Smooth muscle cell (in vitro differentiated cells): ENCODE results near the gene VAMP4. TPM values are rescaled to one million over a fixed set of nuclear protein-coding genes. Genes with fewer than 3 reads are reported as not detected.

Experiments
- DNase-seq: peaks from one replicate; lab custom pipeline; 2025; ENCODE audit not compliant: unreplicated experiment; lab: John Stamatoyannopoulos, UW
- H2AFZ ChIP-seq: fragments of 200-600 bp; sonication (generic); 2 replicates; pipeline ENCODE4 v1.6.0; 2016; ENCODE audit warnings: antibody characterized with exemption, low read depth, mild to moderate bottlenecking
- H3F3A ChIP-seq: fragments of 200-600 bp; sonication (generic); 2 replicates; pipeline ENCODE4 v1.6.0; 2017; ENCODE audit warnings: antibody characterized with exemption, low read depth
- H3K27ac ChIP-seq: fragments of 200-600 bp; sonication (generic); 2 replicates; pipeline ENCODE4 v1.5.1; 2016; ENCODE audit warnings: low read depth, mild to moderate bottlenecking
- H3K27me3 ChIP-seq: fragments of 200-600 bp; sonication (generic); 2 replicates; pipeline ENCODE4 v1.6.1; 2016; ENCODE audit warnings: low read depth, mild to moderate bottlenecking
- H3K36me3 ChIP-seq: fragments of 200-600 bp; sonication (generic); 2 replicates; pipeline ENCODE4 v1.5.1; 2016; ENCODE audit warnings: low read depth
- H3K4me1 ChIP-seq: fragments of 200-600 bp; sonication (generic); 2 replicates; pipeline ENCODE4 v1.5.1; 2016; ENCODE audit warnings: low read depth
- H3K4me2 ChIP-seq: fragments of 200-600 bp; sonication (generic); 2 replicates; pipeline ENCODE4 v1.6.0; 2016; ENCODE audit warnings: mild to moderate bottlenecking
- H3K4me3 ChIP-seq: fragments of 200-600 bp; sonication (generic); 2 replicates; pipeline ENCODE4 v1.5.1; 2016; ENCODE audit warnings: mild to moderate bottlenecking
- H3K79me2 ChIP-seq: fragments of 200-600 bp; sonication (generic); 2 replicates; pipeline ENCODE4 v1.6.0; 2016; ENCODE audit warnings: low read depth, mild to moderate bottlenecking
- H3K9ac ChIP-seq: fragments of 200-600 bp; sonication (generic); 2 replicates; pipeline ENCODE4 v1.6.0; 2016; ENCODE audit warnings: low read depth
- H3K9me3 ChIP-seq: fragments of 200-600 bp; sonication (generic); replicated peaks from 2 replicates; pipeline ENCODE4 v1.5.1; 2016; ENCODE audit warnings: low read depth
- H4K20me1 ChIP-seq: fragments of 200-600 bp; sonication (generic); 2 replicates; pipeline ENCODE4 v1.6.0; 2016; ENCODE audit warnings: low read depth
- CTCF ChIP-seq: fragments of 200-600 bp; sonication (generic); IDR thresholded peaks from 2 replicates; pipeline ENCODE4 v1.5.1; 2017; ENCODE audit warnings: borderline replicate concordance, mild to moderate bottlenecking, antibody characterized with exemption; ENCODE audit not compliant: insufficient read depth, poor library complexity, severe bottlenecking
- WGBS: methylation state at CpG from one replicate; pipeline ENCODE4 v1.1.7; 2016; ENCODE audit warnings: low lambda C conversion rate; 5-methylcytosine and 5-hydroxymethylcytosine counted together
- polyA plus RNA-seq: library from polyadenylated mRNA; unstranded; fragments of >200 nt; fragmentation: Nextera tagmentation; extraction: Ambion mirVana; gene quantifications from 2 replicates; pipeline ENCODE4 v1.2.1, GENCODE V29; 2016
- total RNA-seq: library from RNA; depleted of rRNA; stranded (reverse); fragments of >200 nt; gene quantifications from 2 replicates; pipeline ENCODE4 v1.2.3, GENCODE V29; 2014

The VAMP4 gene
- total and polyA plus RNA-seq, 2 experiments from 2014 or later = 15.2 to 17.4 TPM

- Histone ChIP-seq H2AFZ (peak overlapping the region; percentile 99), H3K27ac (peak overlapping the region; percentile 97), H3K27me3 (no peaks in the 10 kb centered on the region), H3K9ac (peak overlapping the region; percentile 95), H3K9me3 (no peaks in the 10 kb centered on the region), H4K20me1 (no peaks in the 10 kb centered on the region), H3F3A (peaks cover 4% of the 10 kb centered on the region), H3K36me3 (peaks cover 9% of the 10 kb centered on the region), H3K4me2 (peak overlapping the region; percentile 95), H3K4me1 (peaks cover 11% of the 10 kb centered on the region), H3K4me3 (peak overlapping the region; percentile 90), H3K79me2 (peaks cover 29% of the 10 kb centered on the region)
- WGBS = 5% methylated on average over 28 of the region's 28 CpGs
- no peak for DNase-seq
- no peak for TF ChIP-seq CTCF
Measured at GRCh38 chr1:171740987-171741871, 636 bp downstream of the VAMP4 start.

- Histone ChIP-seq H3K9ac (no peak overlapping the region), H3K36me3 (peaks cover 9% of the 10 kb centered on the region), H3K79me2 (peaks cover 29% of the 10 kb centered on the region), H2AFZ (no peak overlapping the region), H3K27me3 (no peaks in the 10 kb centered on the region), H3K27ac (no peak overlapping the region), H4K20me1 (no peaks in the 10 kb centered on the region), H3K4me3 (no peak overlapping the region), H3F3A (peaks cover 4% of the 10 kb centered on the region), H3K4me2 (peak overlapping the region; percentile 95), H3K4me1 (peaks cover 11% of the 10 kb centered on the region), H3K9me3 (no peaks in the 10 kb centered on the region)
- DNase-seq = no peak
- WGBS = 81% methylated on average over 2 of the region's 2 CpGs
- no peak for TF ChIP-seq CTCF
Measured at GRCh38 chr1:171740356-171740863, 1.5 kb downstream of the VAMP4 start.

- peaks cover 9% of the 10 kb centered on the region for H3K36me3 ChIP-seq
- WGBS = 90% methylated on average over 2 of the region's 2 CpGs
- no peak for TF ChIP-seq CTCF
- H3K4me2 ChIP-seq = peak overlapping the region; percentile 95
- H2AFZ ChIP-seq = no peak overlapping the region
- H3K27me3 ChIP-seq = no peaks in the 10 kb centered on the region
- H3K79me2 ChIP-seq = peaks cover 29% of the 10 kb centered on the region
- H3K9me3 ChIP-seq = no peaks in the 10 kb centered on the region
- peaks cover 11% of the 10 kb centered on the region for H3K4me1 ChIP-seq
- peaks cover 4% of the 10 kb centered on the region for H3F3A ChIP-seq
- H4K20me1 ChIP-seq = no peaks in the 10 kb centered on the region
- H3K4me3 ChIP-seq = no peak overlapping the region
- peak overlapping the region; percentile 28 for H3K27ac ChIP-seq
- DNase-seq = no peak
- no peak overlapping the region for H3K9ac ChIP-seq
Measured at GRCh38 chr1:171739656-171740055, 2.2 kb downstream of the VAMP4 start.
